Measurements from ENCODE around the gene MGRN1. TPM values are rescaled to one million over a fixed set of nuclear protein-coding genes. Genes with fewer than 3 reads are reported as not detected.
A peak's percentile ranks its signal among the peaks of the same experiment; 100 is the strongest.

The MGRN1 gene
- total and polyA plus RNA-seq, 2 of the 13 experiments (the other 11 are each of a cell fraction or from before 2014, with no cell fraction given) = 11.9 to 12.6 TPM

GRCh38 chr16:4624015-4624826 lies at the start of gene MGRN1 (continued):
- no peak for TF ChIP-seq ZNF878 (CRISPR knock-in tag; IDR thresholded peaks at IDR 0.05)
- TF ChIP-seq TEAD2 (CRISPR knock-in tag; IDR thresholded peaks at IDR 0.05) = no peak
- peak; percentile 88; the same call in 1 of the 2 replicates for TF ChIP-seq ZNF430 (CRISPR knock-in tag; IDR thresholded peaks at IDR 0.05)
- peak; percentile 33; the same call in 1 of the 2 replicates for TF ChIP-seq ZNF230 (CRISPR knock-in tag; IDR thresholded peaks at IDR 0.05)
- TF ChIP-seq CBX5 (CRISPR knock-in tag; IDR thresholded peaks at IDR 0.05; ENCODE audit: borderline replicate concordance) = peak; percentile 77; the same call in 1 of the 2 replicates
- no peak for TF ChIP-seq ZSCAN25 (CRISPR knock-in tag; IDR thresholded peaks at IDR 0.05)
- peak; percentile 33; the same call in 1 of the 2 replicates for TF ChIP-seq DRAP1 (CRISPR knock-in tag; IDR thresholded peaks at IDR 0.05)
- 0 out of 2 replicates have a peak, but pooled peaks have one; percentile 29 for TF ChIP-seq ZNF709 (CRISPR knock-in tag; IDR thresholded peaks at IDR 0.05)
- TF ChIP-seq ZNF567 (CRISPR knock-in tag; IDR thresholded peaks at IDR 0.05; ENCODE audit: borderline replicate concordance) = peak; percentile 77; the same call in 1 of the 2 replicates
- peak; percentile 36 for TF ChIP-seq ZNF629 (CRISPR knock-in tag; conservative IDR thresholded peaks at IDR 0.05)
- no peak for TF ChIP-seq ZNF563 (CRISPR knock-in tag; IDR thresholded peaks at IDR 0.05)
- peak; percentile 21; the same call in 1 of the 2 replicates for TF ChIP-seq MLX (CRISPR knock-in tag; IDR thresholded peaks at IDR 0.05)
- TF ChIP-seq ZNF761 (CRISPR knock-in tag; conservative IDR thresholded peaks at IDR 0.05) = peak; percentile 78
- no peak for TF ChIP-seq HOXA7 (CRISPR knock-in tag; IDR thresholded peaks at IDR 0.05)
- TF ChIP-seq STAT6 (CRISPR knock-in tag; IDR thresholded peaks at IDR 0.05; ENCODE audit: borderline replicate concordance) = 0 out of 2 replicates have a peak, but pooled peaks have one; percentile 37
- no peak for TF ChIP-seq CCDC6 (CRISPR knock-in tag; IDR thresholded peaks at IDR 0.05)
- 0 out of 2 replicates have a peak, but pooled peaks have one; percentile 13 for TF ChIP-seq FOXO1 (CRISPR knock-in tag; IDR thresholded peaks at IDR 0.05)
- no peak for TF ChIP-seq PBX3 (CRISPR knock-in tag; IDR thresholded peaks at IDR 0.05; ENCODE audit: borderline replicate concordance)
- peak; percentile 26; the same call in 1 of the 2 replicates for TF ChIP-seq ZNF691 (CRISPR knock-in tag; IDR thresholded peaks at IDR 0.05; ENCODE audit: borderline replicate concordance, low read depth)
- 0 out of 2 replicates have a peak, but pooled peaks have one; percentile 20 for TF ChIP-seq KDM2A (CRISPR knock-in tag; IDR thresholded peaks at IDR 0.05; ENCODE audit: borderline replicate concordance, low read depth)
- TF ChIP-seq ZNF598 (CRISPR knock-in tag; IDR thresholded peaks at IDR 0.05; ENCODE audit: borderline replicate concordance) = peak; percentile 62; the same call in 1 of the 2 replicates
- TF ChIP-seq HNF4G (IDR thresholded peaks at IDR 0.05; ENCODE audit: borderline replicate concordance, low read depth, low read length) = no peak
- peak; percentile 56; the same call in 1 of the 2 replicates for TF ChIP-seq HNF4G (CRISPR knock-in tag; IDR thresholded peaks at IDR 0.05; ENCODE audit: borderline replicate concordance, low read depth)
- no peak for TF ChIP-seq ZNF557 (CRISPR knock-in tag; IDR thresholded peaks at IDR 0.05)

Data from HepG2 (cell line).